ENCODE data around the gene TOM1. TPM values are rescaled to one million over a fixed set of nuclear protein-coding genes. Genes with fewer than 3 reads are reported as not detected.

The TOM1 gene
- total RNA-seq, 1 donor: 118 TPM

DNA sequence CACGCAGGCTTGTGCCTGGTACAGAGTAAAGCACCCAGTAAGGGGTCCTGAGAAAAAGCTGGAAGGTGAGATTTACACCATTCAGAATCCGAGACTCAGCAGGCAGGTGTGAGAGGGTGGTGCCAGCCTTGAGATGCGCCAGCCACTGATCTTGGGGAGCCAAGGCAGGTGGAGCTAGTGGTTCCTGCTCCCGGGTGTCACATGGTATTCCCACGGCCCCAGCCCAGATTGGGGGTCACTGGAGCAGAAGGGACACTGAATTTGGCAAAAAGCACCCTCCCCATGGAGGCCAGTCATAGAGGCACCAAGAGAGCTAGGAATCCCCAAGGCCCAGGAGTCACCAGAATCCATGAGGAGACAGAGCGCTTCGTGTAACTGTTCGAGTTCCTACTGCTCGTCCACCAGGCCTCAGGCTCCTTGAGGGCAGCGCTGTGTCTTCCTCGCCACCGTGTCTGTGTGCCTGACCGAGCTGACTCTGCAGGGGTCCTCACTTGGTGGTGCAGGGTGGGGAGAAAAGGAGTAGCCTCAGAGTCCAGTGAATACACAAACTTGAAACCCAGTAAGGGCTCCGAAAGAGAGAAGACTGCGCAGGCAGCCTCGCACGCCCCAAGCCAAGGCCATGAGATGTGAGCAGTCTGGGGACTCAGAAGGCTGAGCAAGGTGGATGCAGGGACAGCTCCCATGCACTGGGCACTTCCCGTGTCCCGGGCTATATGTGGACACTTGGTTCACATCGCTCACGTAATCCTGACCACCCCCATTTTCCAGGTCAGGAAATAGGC lies 28.2 kb downstream of the TOM1 start:
- Histone ChIP-seq H3K79me2 (ENCODE audit: insufficient read depth, low read length) (peaks cover 6% of the 10 kb centered on the region), H3K27me3 (ENCODE audit: insufficient read depth, low read length) (no peaks in the 10 kb centered on the region), H3K4me3 (ENCODE audit: insufficient read depth, low read length) (no peak overlapping the region), H3K9me3 (ENCODE audit: low read depth, low read length) (no peaks in the 10 kb centered on the region), H3K36me3 (ENCODE audit: insufficient read depth, low read length) (peaks cover 89% of the 10 kb centered on the region), H3K27ac (ENCODE audit: low read depth, low read length) (no peak overlapping the region), H3K4me2 (ENCODE audit: insufficient read depth, low read length) (no peak overlapping the region), H2AFZ (ENCODE audit: low read length) (no peak overlapping the region), H3K4me1 (ENCODE audit: insufficient read depth, low read length) (peaks cover 7% of the 10 kb centered on the region), H4K20me1 (ENCODE audit: insufficient read depth, low read length) (peaks cover 3% of the 10 kb centered on the region)
- DNase-seq (ENCODE audit: insufficient read length, low spot score, missing footprints): no peak
- TF ChIP-seq, protein P1, sequence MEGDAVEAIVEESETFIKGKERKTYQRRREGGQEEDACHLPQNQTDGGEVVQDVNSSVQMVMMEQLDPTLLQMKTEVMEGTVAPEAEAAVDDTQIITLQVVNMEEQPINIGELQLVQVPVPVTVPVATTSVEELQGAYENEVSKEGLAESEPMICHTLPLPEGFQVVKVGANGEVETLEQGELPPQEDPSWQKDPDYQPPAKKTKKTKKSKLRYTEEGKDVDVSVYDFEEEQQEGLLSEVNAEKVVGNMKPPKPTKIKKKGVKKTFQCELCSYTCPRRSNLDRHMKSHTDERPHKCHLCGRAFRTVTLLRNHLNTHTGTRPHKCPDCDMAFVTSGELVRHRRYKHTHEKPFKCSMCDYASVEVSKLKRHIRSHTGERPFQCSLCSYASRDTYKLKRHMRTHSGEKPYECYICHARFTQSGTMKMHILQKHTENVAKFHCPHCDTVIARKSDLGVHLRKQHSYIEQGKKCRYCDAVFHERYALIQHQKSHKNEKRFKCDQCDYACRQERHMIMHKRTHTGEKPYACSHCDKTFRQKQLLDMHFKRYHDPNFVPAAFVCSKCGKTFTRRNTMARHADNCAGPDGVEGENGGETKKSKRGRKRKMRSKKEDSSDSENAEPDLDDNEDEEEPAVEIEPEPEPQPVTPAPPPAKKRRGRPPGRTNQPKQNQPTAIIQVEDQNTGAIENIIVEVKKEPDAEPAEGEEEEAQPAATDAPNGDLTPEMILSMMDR (IDR thresholded peaks at IDR 0.05; ENCODE audit: extremely low read depth, low read depth, low read length): no peak

DNA sequence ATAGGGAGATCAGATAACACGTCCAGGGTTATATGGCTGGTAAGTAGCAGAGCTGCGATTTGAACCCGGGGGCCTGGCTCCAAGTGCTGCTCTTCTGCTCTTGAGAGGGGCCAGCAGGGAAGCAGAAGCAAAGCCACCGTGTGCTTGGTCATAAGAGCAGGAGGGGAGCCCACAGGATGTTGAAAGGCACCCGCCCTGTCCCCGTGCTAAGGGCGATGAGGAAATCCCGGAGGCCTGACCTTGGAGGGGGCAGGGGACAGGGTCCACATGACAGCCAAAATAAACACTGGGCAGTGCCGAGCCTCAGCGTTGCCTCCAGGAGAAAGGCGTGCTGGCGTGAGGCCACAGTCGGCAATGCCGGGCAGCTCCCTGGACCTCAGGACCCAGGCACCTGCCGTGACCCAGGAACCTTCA lies 28.8 kb downstream of the TOM1 start:
- H3K27me3 ChIP-seq (ENCODE audit: insufficient read depth, low read length): no peaks in the 10 kb centered on the region
- no peaks in the 10 kb centered on the region for H3K9me3 ChIP-seq (ENCODE audit: low read depth, low read length)
- no peak overlapping the region for H3K4me3 ChIP-seq (ENCODE audit: insufficient read depth, low read length)
- no peak overlapping the region for H3K27ac ChIP-seq (ENCODE audit: low read depth, low read length)
- H3K79me2 ChIP-seq (ENCODE audit: insufficient read depth, low read length): peaks cover 4% of the 10 kb centered on the region
- H3K4me2 ChIP-seq (ENCODE audit: insufficient read depth, low read length): no peak overlapping the region
- peaks cover 89% of the 10 kb centered on the region for H3K36me3 ChIP-seq (ENCODE audit: insufficient read depth, low read length)
- no peak for DNase-seq (ENCODE audit: insufficient read length, low spot score, missing footprints)
- TF ChIP-seq, protein P1 (IDR thresholded peaks at IDR 0.05; ENCODE audit: extremely low read depth, low read depth, low read length): no peak
- no peak overlapping the region for H2AFZ ChIP-seq (ENCODE audit: low read length)
- peaks cover 7% of the 10 kb centered on the region for H3K4me1 ChIP-seq (ENCODE audit: insufficient read depth, low read length)
- no peaks in the 10 kb centered on the region for H4K20me1 ChIP-seq (ENCODE audit: insufficient read depth, low read length)

DNA sequence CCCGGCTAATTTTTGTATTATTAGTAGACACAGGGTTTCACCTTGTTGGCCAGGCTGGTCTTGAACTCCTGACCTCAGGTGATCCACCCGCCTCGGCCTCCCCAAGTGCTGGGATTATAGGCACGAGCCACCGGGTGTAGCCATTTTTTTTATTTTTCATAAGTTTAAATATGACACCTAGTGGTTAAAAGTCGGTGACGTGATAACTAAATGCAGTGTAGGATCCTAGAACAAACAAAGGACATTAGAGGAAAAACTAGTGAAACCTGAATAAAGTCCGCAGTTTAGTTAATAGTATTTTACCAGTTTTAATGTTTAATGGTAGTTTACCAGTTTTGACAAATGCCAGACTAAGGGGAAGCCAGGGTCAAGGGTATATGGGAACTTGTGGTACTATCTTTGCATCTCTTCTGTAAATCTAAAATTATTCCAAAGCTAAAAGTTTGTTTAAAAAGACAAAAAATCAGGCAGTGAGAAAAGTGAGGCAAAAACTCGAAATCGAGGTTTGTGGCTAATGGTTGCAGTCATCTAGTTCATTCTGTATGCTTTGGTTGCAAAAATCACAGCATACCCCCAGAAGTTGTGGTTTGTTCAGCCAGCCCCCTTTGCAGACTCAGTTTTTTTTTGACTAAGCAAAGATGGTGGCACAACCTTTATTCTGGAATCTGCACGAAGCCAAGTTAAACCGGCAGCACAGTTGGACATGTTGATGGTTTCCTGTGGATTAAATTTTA lies 29.6 kb downstream of the TOM1 start:
- TF ChIP-seq, protein P1 (IDR thresholded peaks at IDR 0.05; ENCODE audit: extremely low read depth, low read depth, low read length): peak; percentile 10
- H3K27me3 ChIP-seq (ENCODE audit: insufficient read depth, low read length): no peaks in the 10 kb centered on the region
- peaks cover 89% of the 10 kb centered on the region for H3K36me3 ChIP-seq (ENCODE audit: insufficient read depth, low read length)
- no peak overlapping the region for H3K4me3 ChIP-seq (ENCODE audit: insufficient read depth, low read length)
- peaks cover 3% of the 10 kb centered on the region for H3K79me2 ChIP-seq (ENCODE audit: insufficient read depth, low read length)
- H3K4me2 ChIP-seq (ENCODE audit: insufficient read depth, low read length): no peak overlapping the region
- peak; percentile 52 for DNase-seq (ENCODE audit: insufficient read length, low spot score, missing footprints)
- H4K20me1 ChIP-seq (ENCODE audit: insufficient read depth, low read length): no peaks in the 10 kb centered on the region
- peaks cover 7% of the 10 kb centered on the region for H3K4me1 ChIP-seq (ENCODE audit: insufficient read depth, low read length)
- H3K9me3 ChIP-seq (ENCODE audit: low read depth, low read length): no peaks in the 10 kb centered on the region
- no peak overlapping the region for H2AFZ ChIP-seq (ENCODE audit: low read length)
- H3K27ac ChIP-seq (ENCODE audit: low read depth, low read length): peak overlapping the region; percentile 21

DNA sequence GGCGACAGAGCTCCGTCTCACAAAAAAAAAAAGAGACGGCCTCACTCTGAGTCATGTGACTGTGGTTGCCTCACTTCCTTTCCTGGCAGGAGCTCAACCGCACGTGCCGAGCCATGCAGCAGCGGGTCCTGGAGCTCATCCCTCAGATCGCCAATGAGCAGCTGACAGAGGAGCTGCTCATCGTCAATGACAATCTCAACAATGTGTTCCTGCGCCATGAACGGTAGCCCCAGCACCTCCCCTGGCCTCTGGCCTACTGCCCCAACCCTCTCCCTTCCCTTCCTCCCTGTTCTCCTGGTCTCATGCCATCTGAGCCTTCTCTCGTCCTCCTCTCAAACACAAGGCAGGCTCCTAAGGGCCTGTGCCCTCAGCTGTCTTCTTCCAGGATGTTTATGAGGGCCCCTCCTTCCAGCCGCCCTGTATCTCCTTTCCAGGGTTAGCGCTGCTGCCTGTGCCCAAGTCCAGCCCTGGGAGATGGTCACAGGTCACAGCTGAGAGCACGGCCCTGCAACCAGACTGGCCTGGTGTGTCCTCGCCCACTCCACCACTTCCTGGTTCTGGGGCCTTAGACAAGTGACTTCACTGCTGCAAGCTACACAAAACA lies 30.7 kb downstream of the TOM1 start:
- Histone ChIP-seq H3K36me3 (ENCODE audit: insufficient read depth, low read length) (peaks cover 89% of the 10 kb centered on the region), H3K4me1 (ENCODE audit: insufficient read depth, low read length) (peaks cover 7% of the 10 kb centered on the region), H4K20me1 (ENCODE audit: insufficient read depth, low read length) (peaks cover 4% of the 10 kb centered on the region), H3K27me3 (ENCODE audit: insufficient read depth, low read length) (no peaks in the 10 kb centered on the region), H3K4me2 (ENCODE audit: insufficient read depth, low read length) (no peak overlapping the region), H3K9me3 (ENCODE audit: low read depth, low read length) (no peaks in the 10 kb centered on the region), H3K27ac (ENCODE audit: low read depth, low read length) (peak overlapping the region; percentile 93), H2AFZ (ENCODE audit: low read length) (peak overlapping the region; percentile 60), H3K4me3 (ENCODE audit: insufficient read depth, low read length) (no peak overlapping the region), H3K79me2 (ENCODE audit: insufficient read depth, low read length) (no peaks in the 10 kb centered on the region)
- TF ChIP-seq, protein P1 (IDR thresholded peaks at IDR 0.05; ENCODE audit: extremely low read depth, low read depth, low read length): no peak
- peak; percentile 95 for DNase-seq (ENCODE audit: insufficient read length, low spot score, missing footprints)
